Measurements from ENCODE around the gene RAD1.

DNA sequence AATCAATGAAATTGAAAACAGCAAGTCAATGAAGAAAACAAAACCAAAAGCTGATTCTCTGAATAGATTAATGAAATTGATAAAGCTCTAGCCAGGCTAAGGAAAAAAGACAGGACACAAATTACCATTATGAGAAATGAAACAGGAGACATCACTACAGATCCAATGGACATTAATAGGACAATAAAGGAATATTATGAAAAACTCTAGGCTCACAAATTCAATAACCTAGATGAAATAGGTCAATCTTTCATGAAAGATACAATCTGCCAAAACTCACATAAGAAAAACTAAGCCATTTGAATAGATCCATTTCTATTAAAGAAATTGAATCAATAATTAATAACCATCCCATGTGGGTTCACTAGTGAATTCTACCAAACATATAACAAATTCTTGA, 39.0 kb downstream of the RAD1 start:
- TF ChIP-seq, protein P1, sequence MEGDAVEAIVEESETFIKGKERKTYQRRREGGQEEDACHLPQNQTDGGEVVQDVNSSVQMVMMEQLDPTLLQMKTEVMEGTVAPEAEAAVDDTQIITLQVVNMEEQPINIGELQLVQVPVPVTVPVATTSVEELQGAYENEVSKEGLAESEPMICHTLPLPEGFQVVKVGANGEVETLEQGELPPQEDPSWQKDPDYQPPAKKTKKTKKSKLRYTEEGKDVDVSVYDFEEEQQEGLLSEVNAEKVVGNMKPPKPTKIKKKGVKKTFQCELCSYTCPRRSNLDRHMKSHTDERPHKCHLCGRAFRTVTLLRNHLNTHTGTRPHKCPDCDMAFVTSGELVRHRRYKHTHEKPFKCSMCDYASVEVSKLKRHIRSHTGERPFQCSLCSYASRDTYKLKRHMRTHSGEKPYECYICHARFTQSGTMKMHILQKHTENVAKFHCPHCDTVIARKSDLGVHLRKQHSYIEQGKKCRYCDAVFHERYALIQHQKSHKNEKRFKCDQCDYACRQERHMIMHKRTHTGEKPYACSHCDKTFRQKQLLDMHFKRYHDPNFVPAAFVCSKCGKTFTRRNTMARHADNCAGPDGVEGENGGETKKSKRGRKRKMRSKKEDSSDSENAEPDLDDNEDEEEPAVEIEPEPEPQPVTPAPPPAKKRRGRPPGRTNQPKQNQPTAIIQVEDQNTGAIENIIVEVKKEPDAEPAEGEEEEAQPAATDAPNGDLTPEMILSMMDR (IDR thresholded peaks at IDR 0.05) = no peak
- TF ChIP-seq POLR2AphosphoS5 (IDR thresholded peaks at IDR 0.05) = no peak
